Testis (tissue), 3 donors: ENCODE data around the gene NKX2-8. TPM values are rescaled to one million over a fixed set of nuclear protein-coding genes. Genes with fewer than 3 reads are reported as not detected.

Source experiments
- DNase-seq: peaks from one replicate; pipeline ENCODE4 v3.0.0-alpha.2; 2019
- H3K27ac ChIP-seq, 2 donors: fragments of 200-600 bp; sonication (generic); one replicate each; pipeline ENCODE4 v1.5.1; 2019
- H3K27me3 ChIP-seq: fragments of 200-600 bp; sonication (generic); one replicate; pipeline ENCODE4 v1.5.1; 2019
- H3K36me3 ChIP-seq: fragments of 200-600 bp; sonication (generic); one replicate; pipeline ENCODE4 v1.5.1; 2017; ENCODE audit warnings: low read depth; ENCODE audit errors: missing control alignments
- H3K4me1 ChIP-seq: fragments of 200-600 bp; sonication (generic); one replicate; pipeline ENCODE4 v1.5.1; 2019
- H3K4me3 ChIP-seq, 2 donors: fragments of 200-600 bp; sonication (generic); one replicate each; pipeline ENCODE4 v1.5.1; 2017 to 2019
- H3K9me3 ChIP-seq: fragments of 200-600 bp; sonication (generic); one replicate; pipeline ENCODE4 v1.5.1; 2017
- CTCF ChIP-seq, 3 experiments: fragments of 450-650 bp in 2 of 3; fragments of 200-600 bp in 1 of 3; sonication (generic) in 1 of 3; IDR thresholded peaks; one replicate each; pipeline ENCODE4 v1.5.1; 2016 to 2019; ENCODE audit warnings: antibody characterized with exemption in 3 of 3, mild to moderate bottlenecking in 2 of 3, moderate library complexity in 1 of 3
- POLR2A ChIP-seq: fragments of 450-650 bp; IDR thresholded peaks from one replicate; pipeline ENCODE4 v1.6.1; 2017; ENCODE audit warnings: antibody characterized with exemption, mild to moderate bottlenecking, moderate library complexity
- WGBS, 2 donors: methylation state at CpG; one replicate each; pipeline ENCODE4 v1.1.5; 2018; 5-methylcytosine and 5-hydroxymethylcytosine counted together
- intact Hi-C: fragments of 100-400 bp; cut with DNase I; formaldehyde crosslinking; loops from one replicate; pipeline ENCODE4 v1.15.1; 2023; ENCODE audit warnings: low total_unique reads
- polyA plus RNA-seq: library from polyadenylated mRNA; stranded (reverse); fragments of 350-450 nt; fragmentation: Illumina TruSeq; extraction: RNeasy Lipid Tissue Mini Kit (QIAGEN cat#74804); gene quantifications from one replicate; pipeline ENCODE4 v1.2.3, GENCODE V29; 2014; ENCODE audit warnings: low read depth, low replicate concordance; ENCODE audit not compliant: insufficient read depth
- total RNA-seq, 2 donors: library from RNA; depleted of rRNA; stranded (reverse); fragments of >200 nt; gene quantifications; one replicate each; pipeline ENCODE4 v1.2.3, GENCODE V29; 2016

Gene NKX2-8
- total and polyA plus RNA-seq, 3 donors from 2014 or later: 10.4 to 63.3 (median 62.4) TPM

- H3K27me3 ChIP-seq: no peaks in the 10 kb centered on the region
- no peak overlapping the region for H3K4me3 ChIP-seq
- DNase-seq: no peak
- intact Hi-C loops: no loop called here
- no peaks in the 10 kb centered on the region for H3K36me3 ChIP-seq
- TF ChIP-seq CTCF (IDR thresholded peaks at IDR 0.05): no peak
- TF ChIP-seq POLR2A: no peak
- no peak overlapping the region for H3K27ac ChIP-seq
- WGBS, 2 donors: 34 to 35% methylated on average over 5 of the region's 5 CpGs
- peaks cover 4% of the 10 kb centered on the region for H3K4me1 ChIP-seq
- H3K9me3 ChIP-seq: no peaks in the 10 kb centered on the region
These were observed 5.7 kb upstream of the NKX2-8 start for GRCh38 chr14:36588119-36588518.

GRCh38 chr14:36585100-36585499 lies 2.7 kb upstream of the NKX2-8 start:
- no peak for DNase-seq
- 47 to 61% methylated on average over 5 of the region's 5 CpGs for WGBS, 2 donors
- H3K36me3 ChIP-seq: no peaks in the 10 kb centered on the region
- H3K9me3 ChIP-seq: no peaks in the 10 kb centered on the region
- intact Hi-C loops: no loop called here
- H3K27ac ChIP-seq: no peak overlapping the region
- H3K4me1 ChIP-seq: peaks cover 18% of the 10 kb centered on the region
- H3K27me3 ChIP-seq: no peaks in the 10 kb centered on the region
- no peak for TF ChIP-seq POLR2A
- TF ChIP-seq CTCF (IDR thresholded peaks at IDR 0.05): no peak
- H3K4me3 ChIP-seq: no peak overlapping the region

DNA sequence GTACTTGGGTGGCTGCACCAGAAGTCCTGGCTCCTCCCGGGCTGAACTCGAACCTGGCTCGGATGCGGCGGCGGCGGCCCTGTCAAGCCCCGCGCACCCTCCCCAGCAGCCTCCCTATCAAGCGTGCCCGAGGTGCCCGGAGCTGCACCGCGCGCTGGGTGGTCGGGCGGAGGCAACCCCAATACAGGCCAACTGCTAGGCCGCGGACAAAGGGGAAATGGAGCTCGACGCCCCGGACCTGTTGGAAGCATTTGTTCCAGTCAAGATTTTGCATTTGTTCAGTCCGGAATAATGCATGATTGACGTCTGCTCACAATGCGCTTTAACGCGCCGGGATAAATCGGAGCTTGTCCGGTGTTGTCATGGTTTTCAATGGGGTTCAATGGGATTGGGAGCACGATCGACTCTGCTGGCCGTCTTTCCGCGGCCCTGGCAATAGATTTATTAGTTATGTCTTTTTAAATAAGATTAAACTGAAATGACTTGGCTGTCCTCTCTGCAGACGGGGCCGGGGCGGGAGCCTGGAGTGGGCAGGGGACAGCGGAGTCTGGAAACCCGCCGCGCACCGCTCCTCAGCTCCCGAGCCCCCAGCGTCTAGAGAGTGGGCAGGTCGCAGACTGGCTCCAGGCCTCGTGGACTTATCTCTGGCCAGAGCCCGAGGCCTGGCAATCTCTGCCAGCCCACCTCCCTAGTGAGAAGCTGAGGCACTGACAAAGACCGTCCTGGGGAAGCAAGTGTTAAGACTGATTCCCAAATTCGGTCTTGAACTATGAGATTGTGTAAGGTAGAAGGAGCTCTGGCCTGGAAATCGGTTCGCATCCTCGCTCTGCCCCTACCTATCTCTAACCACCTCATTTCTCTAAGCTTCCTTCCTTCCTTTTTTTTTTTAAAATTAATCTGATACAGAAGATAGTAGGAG lies 1.7 kb upstream of the NKX2-8 start:
- H3K36me3 ChIP-seq: no peaks in the 10 kb centered on the region
- peaks cover 22% of the 10 kb centered on the region for H3K4me1 ChIP-seq
- H3K27ac ChIP-seq: no peak overlapping the region
- no peak for DNase-seq
- intact Hi-C loops: no loop called here
- TF ChIP-seq CTCF (IDR thresholded peaks at IDR 0.05) (no peak), POLR2A (no peak)
- WGBS, 2 donors: 16 to 26% methylated on average over 21 to 53 of the region's 53 CpGs
- H3K9me3 ChIP-seq: no peaks in the 10 kb centered on the region
- no peak overlapping the region for H3K4me3 ChIP-seq
- H3K27me3 ChIP-seq: no peaks in the 10 kb centered on the region

DNA sequence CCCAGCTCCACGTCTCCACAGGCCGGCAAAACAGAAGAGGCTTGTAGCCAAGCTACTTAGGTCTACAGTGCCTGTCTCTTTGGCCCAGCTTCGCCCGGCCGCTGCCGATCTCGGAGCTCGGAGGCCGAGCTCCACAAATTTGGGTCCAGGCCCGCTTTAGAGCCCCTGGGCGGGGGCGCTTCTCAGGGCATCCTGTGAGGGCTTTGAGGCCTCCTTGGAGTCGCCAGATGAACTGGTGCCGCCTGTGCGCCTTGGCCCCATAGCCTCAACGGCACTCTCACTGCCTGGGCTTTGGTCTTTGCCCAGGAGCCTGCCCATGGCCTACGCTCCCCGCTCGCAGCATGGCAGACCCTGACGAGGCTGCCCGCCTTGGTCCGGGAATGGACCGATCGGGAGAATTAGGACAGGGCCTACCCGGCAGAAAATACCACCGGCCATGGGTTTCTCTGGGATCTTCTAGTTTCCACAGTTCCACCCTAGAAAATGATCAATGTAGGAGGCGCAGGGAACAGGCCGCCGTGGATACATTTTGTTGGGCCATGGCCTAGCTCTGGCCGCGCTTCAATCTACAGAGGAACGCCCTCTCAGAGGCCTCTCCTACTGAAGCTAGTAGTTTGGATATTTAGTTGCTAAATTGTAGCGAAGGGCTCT lies 953 bp upstream of the NKX2-8 start:
- peaks cover 22% of the 10 kb centered on the region for H3K4me1 ChIP-seq
- H3K27me3 ChIP-seq: no peaks in the 10 kb centered on the region
- H3K27ac ChIP-seq: peak overlapping the region in 1 of 2 donors; percentile 21
- no peaks in the 10 kb centered on the region for H3K36me3 ChIP-seq
- DNase-seq: peak; percentile 79
- intact Hi-C loops: no loop called here
- no peak for TF ChIP-seq POLR2A
- TF ChIP-seq CTCF (IDR thresholded peaks at IDR 0.05): no peak
- H3K9me3 ChIP-seq: no peaks in the 10 kb centered on the region
- no peak overlapping the region for H3K4me3 ChIP-seq
- 8 to 11% methylated on average over 15 to 33 of the region's 33 CpGs for WGBS, 2 donors
